ENCODE data around the gene FATE1.

GRCh38 chrX:151722241-151722846 lies 6.5 kb downstream of the FATE1 start:
- no peak for TF ChIP-seq ZNF274 (IDR thresholded peaks at IDR 0.05; ENCODE audit: borderline replicate concordance, extremely low read depth, low read length)
- no peak for TF ChIP-seq POLR2A (IDR thresholded peaks at IDR 0.05; ENCODE audit: control extremely low read depth in 1 of 2, low read depth in 2 of 2, low read length in 2 of 2)

Measured in H1 (cell line).